ENCODE data around the gene NAA38. TPM values are rescaled to one million over a fixed set of nuclear protein-coding genes. Genes with fewer than 3 reads are reported as not detected.

NAA38 gene
- total RNA-seq, 1 donor, result 97.8 TPM

- no peak for DNase-seq (ENCODE audit: low read depth in 2 of 3, low spot score in 2 of 3)
Observed at GRCh38 chr17:7854078-7854777, 3.1 kb downstream of the NAA38 start.

- no peak for DNase-seq (ENCODE audit: low read depth in 2 of 3, low spot score in 2 of 3)
Observed at GRCh38 chr17:7853691-7854038, 3.7 kb downstream of the NAA38 start.

GRCh38 chr17:7852919-7853690, 4.3 kb downstream of the NAA38 start:
- no peak for DNase-seq (ENCODE audit: low read depth in 2 of 3, low spot score in 2 of 3)

GRCh38 chr17:7852262-7852670, 5.1 kb downstream of the NAA38 start:
- no peak for DNase-seq (ENCODE audit: low read depth in 2 of 3, low spot score in 2 of 3)

GRCh38 chr17:7851438-7852261, 5.7 kb downstream of the NAA38 start:
- DNase-seq (ENCODE audit: low read depth in 2 of 3, low spot score in 2 of 3), result peak; percentile 89 to 93 (median 91)

GRCh38 chr17:7850701-7851437, 6.5 kb downstream of the NAA38 start:
- DNase-seq (ENCODE audit: low read depth in 2 of 3, low spot score in 2 of 3), result no peak

GRCh38 chr17:7849751-7850504, 7.4 kb downstream of the NAA38 start:
- no peak for DNase-seq (ENCODE audit: low read depth in 2 of 3, low spot score in 2 of 3)

- DNase-seq (ENCODE audit: low read depth in 2 of 3, low spot score in 2 of 3), result no peak
Observed at GRCh38 chr17:7849130-7849750, 8.1 kb downstream of the NAA38 start.

GRCh38 chr17:7848739-7849129, 8.6 kb downstream of the NAA38 start:
- DNase-seq (ENCODE audit: low read depth in 2 of 3, low spot score in 2 of 3), result no peak

GRCh38 chr17:7848131-7848579, 9.2 kb downstream of the NAA38 start:
- DNase-seq (ENCODE audit: low read depth in 2 of 3, low spot score in 2 of 3), result no peak

- no peak for DNase-seq (ENCODE audit: low read depth in 2 of 3, low spot score in 2 of 3)
Observed at GRCh38 chr17:7846765-7847661, 10.3 kb downstream of the NAA38 start.

- no peak for DNase-seq (ENCODE audit: low read depth in 2 of 3, low spot score in 2 of 3)
Observed at GRCh38 chr17:7846063-7846735, 11.2 kb downstream of the NAA38 start.

- DNase-seq (ENCODE audit: low read depth in 2 of 3, low spot score in 2 of 3), result no peak
Observed at GRCh38 chr17:7845359-7846062, 11.8 kb downstream of the NAA38 start.

- peak; percentile 57 to 94 (median 87) for DNase-seq (ENCODE audit: low read depth in 2 of 3, low spot score in 2 of 3)
Observed at GRCh38 chr17:7844292-7845154, 12.8 kb downstream of the NAA38 start.

GRCh38 chr17:7843536-7844291, 13.6 kb downstream of the NAA38 start:
- DNase-seq (ENCODE audit: low read depth in 2 of 3, low spot score in 2 of 3), result peak; percentile 89 to 93 (median 93)

GRCh38 chr17:7843257-7843535, 14.2 kb downstream of the NAA38 start:
- peak in 1 of 3 donors; percentile 46 for DNase-seq (ENCODE audit: low read depth in 2 of 3, low spot score in 2 of 3)
